ENCODE measurements around the gene GAN.
A peak's percentile ranks its signal among the peaks of the same experiment; 100 is the strongest.

The GAN gene

DNA sequence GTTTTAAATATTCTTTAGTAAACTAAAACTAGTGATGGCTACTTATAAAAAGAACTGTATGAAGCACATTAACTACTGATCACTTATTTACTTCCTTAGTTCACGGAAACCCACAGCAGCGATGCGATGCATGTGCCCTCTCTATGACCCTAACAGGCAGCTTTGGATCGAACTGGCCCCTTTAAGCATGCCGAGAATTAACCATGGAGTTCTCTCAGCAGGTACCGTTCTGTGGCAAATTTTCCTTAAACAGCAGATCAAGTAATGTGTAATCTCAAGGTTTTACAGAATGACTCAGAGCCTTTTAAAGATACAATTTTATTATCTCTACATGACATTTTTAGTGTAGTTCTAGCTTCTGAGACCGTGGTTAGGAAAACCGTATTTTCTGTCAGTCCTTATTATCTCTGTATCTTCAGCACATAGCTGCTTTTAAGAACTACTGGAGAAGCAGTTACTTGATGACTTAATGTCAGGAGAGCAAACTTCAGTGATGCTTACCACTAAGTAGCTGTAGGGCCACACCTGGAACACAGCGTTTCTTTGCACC lies 43.0 kb downstream of the GAN start:
- DNase-seq = no peak

DNA sequence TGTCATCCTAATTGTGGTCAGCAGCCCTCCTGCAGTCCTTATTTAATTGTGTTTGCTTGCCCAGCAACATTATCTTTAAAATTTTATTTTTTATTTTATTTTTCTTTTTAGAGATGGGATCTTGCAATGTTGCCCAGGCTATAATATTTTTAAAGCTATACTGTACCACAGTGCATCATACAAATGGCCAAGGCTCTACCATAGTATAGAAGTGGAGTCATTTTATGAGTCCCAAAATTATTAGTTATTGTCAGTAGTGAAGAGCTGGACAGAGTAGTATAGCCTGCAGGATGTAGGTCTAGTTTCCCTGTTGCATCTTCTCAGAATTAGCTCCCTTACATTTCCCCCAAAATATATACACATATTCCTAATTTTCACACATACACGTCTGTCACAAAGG lies 44.1 kb downstream of the GAN start:
- DNase-seq = no peak

DNA sequence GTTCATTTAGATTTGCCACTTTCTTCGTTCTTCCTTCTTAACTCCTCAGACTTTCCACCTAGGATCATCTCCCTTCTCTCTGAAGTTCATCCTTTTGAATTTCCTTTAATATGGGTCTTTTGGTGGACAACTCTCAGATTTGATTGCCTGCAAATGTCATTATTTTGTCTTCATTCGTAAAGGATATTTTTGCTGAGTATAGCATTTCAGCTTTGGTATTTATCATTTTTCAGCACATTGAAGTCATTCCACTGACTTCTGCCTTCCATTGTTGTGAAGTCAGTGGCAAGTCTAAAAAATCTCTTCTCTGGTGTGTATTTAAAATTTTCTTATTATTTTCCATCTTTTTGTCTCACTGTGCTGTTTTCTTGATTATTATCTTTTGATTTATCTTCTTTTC lies 45.4 kb downstream of the GAN start:
- no peak for DNase-seq

DNA sequence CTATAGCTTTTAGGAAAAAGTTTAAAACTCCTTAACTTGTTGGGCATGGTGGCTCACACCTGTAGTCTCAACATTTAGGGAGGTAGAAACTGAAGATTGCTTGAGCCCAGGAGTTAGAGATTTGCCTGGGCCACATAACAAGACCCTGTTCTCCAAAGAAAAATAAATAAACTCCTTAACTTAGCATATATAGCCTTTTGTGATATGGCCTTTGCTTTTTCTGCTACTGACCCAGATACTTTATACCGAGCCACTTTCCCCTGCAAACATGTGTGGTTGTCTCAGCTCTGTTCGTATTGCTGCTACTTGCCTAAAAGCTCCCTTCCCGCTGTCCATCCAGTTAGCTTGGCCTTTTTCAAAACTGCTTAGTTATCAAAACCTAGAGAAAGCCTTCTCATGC lies 51.0 kb downstream of the GAN start:
- no peak for DNase-seq

DNA sequence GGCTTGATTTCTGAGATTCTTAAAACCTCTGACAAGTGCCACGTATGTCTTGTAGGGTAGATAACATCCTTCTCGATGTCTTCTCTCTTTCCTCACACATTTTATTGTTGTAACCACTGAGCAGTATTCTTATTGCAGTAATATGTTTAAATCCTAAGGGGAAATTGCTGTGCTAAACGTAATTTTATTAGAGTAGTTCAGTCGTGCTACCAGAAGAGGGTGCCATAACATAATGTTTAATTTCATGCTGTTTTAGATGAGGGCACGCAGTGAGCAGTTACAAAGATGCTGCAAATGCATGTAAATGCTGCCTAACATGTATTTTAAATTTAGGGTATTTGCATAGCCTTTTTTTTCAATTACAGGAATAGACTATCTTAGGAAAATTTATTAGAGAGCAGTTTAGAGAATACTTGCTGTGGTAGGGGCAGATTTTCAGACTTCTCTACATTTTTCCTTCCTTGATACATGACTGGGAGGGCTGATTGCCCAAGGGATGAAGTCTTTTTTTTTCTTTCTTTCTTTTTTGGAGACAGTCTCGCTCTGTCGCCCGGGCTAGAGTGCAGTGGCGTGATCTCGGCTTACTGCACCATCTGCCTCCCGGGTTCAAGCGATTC lies 51.7 kb downstream of the GAN start:
- DNase-seq = peak; percentile 41 to 67

DNA sequence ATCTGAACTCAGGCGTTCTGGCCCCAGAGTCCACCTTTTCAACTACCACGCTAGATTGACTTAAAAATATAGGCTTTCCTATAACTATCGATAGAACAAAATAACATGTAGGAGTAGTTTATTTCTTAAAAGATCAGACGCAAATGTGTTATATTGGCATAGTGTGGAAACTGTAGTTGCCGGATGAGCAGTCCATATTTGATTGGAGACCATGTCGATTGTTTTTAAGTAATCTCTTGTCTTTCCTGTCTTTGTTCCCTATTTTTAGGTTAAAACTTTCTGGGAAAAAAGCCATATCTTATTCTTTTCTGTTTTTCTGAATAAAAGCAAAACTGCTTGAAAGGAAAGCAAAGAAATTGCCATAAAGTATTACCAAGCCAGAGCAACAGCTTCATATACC lies 53.1 kb downstream of the GAN start:
- DNase-seq = no peak

DNA sequence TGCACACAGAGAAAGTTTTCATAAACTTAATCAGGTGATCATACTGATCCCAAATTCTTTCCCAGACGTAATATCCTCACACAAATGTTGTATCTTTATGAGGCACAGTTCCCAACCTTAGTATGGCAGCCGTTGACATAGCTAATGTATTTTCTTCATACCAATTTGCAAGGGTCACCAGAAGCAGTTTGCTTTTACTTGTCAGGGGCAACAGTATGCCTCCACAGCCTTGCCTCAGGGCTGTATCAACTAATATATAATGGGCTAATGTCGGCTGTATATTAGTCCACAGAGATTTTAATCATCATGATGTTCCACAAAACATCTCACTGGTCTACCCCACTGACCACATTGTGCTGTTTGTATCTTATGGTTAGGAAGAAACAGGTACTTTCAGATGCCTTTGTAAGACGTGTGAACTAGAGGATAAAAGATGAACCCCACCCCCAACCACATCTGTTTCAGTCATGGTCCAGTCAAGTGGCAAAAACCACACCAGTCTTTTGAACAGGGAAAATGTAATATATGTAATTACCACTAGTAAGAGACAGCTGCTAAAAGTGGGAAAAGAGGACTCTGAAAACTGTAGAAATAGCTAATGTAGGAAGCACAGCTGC lies 55.2 kb downstream of the GAN start:
- no peak for DNase-seq

DNA sequence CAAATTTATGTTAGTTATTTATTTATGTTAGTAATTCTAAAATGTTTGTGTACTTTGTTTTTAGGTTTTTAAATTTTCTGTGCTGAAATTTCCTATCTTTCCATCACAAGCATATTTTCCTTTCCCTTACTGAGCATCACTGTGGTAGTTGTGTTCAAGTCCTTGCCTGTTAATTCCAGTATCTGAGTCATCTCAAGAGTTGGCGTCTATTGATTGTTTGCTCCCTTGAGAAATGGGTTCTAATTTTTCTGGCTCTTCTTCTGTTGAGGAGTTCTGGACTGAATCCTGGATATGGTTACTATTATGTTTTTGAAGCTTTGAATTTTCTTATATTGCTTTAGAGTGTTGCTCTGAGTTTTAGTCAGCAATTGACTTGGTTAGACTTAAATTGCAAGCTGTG lies 56.3 kb downstream of the GAN start:
- DNase-seq = no peak

DNA sequence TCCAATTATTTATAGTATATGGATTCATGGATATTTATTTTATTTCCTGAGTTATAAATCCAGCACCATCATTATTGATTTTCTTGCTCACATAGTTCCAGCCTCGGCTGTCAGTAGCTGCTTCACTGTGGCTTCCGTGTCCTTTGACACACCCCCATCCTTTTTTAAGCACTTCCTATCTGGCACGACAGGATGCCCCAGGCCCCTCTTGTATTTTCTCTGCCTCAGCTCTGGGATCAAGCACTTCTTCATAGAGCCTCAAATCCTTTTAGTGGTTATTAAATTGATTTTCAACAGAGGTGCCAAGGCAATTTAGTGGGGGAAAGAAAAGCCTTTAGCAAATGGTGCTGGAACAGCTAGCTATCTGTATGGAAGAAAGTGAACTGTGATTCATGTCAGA lies 59.8 kb downstream of the GAN start:
- no peak for DNase-seq

DNA sequence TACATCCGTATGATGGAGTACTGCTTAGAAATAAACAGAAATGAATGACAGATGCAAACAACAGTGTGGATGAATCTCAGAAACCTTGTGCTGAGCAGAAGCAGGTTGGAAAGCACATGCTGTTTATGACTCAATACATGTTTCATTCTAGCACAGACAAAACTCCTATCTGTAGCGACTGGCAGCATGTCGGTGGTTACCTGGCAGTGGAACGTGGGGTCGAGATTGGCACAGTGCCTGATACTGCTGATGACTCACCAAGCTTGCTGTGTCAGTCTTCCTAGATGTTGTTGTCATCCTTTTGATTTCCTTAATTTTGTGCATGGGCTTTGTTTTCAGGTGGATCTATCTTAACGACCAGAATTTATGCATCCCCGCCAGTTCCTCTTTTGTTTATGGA lies 62.1 kb downstream of the GAN start:
- DNase-seq = no peak

DNA sequence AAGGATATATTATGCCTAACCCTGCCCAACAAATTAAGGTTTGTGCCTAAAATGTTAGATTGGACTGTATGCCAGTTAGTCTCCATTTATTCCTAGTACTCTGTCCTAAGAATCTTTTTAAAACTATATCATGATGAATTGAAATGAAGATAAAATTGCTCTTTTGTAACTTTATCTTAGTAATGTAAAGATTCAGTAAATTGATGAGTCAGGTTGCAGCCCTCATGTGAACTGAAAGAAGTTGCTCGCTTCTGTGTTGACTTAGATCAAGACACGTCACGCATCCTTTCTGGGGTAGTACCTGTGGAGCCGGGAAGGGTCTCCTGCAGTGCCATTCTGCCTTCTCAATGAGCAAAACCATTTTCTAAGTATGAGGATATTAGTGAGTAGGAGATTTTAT lies 63.3 kb downstream of the GAN start:
- peak in 1 of 2 experiments; percentile 36 for DNase-seq

DNA sequence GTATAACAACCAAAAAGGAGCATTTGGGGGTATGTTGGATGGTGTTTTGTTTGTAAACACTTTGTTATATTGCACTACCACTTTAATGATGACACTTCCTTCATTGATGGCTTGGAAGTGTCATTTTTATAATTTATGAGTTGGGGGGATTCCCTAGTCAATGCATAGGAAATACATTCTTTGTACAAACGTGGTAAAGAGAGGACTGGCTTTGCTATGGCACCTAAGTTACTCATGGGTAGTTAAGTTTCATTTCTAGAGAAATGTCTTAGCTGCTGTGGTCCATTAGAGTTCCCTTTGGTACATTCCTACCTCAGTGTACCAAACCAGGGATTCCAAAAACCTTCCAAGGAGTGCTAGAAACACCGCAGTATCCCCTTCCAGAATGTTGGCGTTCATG lies 66.2 kb downstream of the GAN start:
- DNase-seq = no peak

DNA sequence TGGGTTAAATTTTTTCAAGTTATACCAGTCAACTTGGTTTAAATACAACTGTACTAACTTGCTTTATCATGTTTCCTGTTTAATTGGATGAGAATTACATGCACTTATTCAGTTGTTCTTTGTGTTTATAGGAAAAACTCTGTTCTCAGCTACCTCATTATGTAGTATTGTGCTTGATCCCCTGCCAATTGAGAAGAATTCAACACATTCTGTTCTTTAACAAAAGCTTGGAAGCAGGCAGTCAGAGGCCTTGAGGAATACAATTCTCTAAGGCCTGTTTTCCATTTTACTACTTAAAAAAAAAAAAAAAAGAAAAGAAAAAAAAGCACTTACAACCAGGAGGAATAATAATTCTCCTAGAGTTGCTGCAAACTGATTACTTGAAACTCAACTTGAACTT lies 69.2 kb downstream of the GAN start:
- no peak for DNase-seq

DNA sequence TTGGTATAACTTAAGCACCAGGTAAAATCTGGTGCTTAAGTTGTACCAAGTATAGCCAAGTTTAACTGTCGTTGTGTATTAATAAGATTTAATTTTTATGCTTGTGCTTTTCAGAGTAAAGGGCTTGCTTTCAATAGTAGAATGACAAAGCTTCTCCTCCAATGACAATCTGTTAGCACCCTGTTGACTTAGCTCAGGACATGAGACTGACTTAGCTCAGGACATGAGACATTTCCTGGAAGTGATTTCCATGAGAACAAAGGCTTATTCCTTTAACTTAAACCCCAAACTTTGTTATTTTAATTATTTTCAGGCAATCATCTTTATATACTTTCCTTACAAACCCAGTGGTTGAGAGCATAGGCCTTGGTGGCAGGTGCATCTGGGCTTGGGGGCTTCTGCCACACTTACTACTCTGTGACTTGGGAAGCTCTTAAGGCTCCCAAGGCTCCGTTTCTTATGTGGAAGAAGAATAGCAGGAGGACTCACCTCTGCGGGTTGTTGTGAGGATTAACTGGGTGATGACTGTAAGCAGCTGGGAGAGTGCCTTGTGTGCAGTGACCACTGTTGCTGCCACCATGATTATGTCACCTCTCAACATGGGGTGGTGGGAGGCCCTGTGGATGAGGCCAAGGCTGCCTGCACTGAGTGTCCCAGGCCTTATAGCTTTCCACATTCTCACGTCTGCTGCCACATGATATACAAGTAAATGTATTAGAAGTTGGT lies 70.4 kb downstream of the GAN start:
- DNase-seq = no peak

DNA sequence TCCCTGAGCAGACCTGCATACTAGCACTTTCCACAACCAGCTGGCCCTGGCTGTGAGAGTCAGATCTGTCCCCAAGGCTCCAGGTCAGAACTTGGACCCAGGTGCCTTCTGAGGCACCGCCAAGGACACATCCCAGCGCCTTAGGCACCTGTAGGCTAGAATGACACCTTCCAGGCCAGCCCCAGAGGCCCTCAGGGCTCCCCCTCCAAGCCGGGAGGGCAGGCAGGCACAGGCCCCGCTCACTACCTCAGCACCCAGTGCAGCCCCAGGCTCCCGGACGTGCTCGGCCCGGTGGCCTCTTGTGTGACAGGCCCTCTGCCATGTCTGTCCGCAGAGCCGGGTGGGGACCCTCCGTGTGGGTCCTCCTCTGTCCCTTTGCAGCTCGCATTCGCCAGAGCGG lies 73.6 kb downstream of the GAN start:
- DNase-seq = no peak

DNA sequence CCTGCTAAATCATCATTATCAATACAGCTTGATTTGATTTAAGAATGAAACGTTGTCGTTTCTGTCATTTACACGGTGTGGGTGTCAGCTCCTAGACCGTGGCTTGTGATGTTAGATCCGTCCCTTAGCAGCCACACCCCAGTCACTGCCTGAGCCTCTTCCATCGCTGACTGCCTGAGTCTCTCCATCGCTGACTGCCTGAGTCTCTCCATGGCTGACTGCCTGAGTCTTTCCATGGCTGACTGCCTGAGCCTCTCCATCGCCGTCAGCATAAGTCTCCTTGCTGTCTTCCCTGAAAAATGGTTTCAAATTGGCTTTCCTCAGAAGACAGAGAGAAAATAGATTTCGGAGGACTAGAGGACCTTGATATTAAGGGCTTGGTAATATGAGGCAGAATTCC lies 76.1 kb downstream of the GAN start:
- no peak for DNase-seq

DNA sequence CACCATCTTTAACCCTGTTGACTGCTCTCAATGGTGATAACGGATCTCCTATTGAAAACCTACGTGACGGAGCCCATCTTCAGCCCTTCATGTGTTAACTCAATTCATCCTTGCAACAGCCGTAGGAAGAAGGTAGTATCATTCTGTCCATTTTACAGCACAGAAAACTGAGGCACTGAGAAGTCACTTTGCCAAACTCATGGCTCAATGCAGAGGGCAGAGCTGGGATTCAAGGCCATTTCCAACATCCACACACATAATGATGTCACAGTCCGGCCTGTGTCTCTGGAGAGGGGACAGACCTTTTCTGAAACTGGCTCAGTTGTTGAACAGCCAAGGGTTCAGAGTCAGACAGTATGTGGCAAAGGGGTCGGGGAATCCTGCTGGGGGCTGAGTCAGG lies 77.2 kb downstream of the GAN start:
- DNase-seq = no peak

DNA sequence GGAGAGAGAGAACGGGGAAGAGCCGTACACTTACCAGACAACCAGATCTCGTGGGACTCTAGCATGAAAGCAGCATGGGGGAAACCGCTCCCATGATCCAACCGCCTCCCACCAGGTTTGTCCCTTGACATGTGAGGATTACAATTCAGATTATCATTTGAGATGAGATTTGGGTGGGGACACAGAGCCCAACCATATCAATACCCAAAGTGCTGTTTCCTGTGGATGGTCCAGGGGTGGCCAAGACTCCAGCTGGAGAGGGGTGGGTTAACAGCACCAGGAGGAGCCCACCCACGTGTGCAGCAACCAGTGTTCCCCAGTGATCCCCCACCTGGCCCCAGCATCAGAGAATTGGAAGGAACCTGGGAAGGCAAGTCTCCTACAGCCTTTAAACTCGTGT lies 79.7 kb downstream of the GAN start:
- no peak for DNase-seq

DNA sequence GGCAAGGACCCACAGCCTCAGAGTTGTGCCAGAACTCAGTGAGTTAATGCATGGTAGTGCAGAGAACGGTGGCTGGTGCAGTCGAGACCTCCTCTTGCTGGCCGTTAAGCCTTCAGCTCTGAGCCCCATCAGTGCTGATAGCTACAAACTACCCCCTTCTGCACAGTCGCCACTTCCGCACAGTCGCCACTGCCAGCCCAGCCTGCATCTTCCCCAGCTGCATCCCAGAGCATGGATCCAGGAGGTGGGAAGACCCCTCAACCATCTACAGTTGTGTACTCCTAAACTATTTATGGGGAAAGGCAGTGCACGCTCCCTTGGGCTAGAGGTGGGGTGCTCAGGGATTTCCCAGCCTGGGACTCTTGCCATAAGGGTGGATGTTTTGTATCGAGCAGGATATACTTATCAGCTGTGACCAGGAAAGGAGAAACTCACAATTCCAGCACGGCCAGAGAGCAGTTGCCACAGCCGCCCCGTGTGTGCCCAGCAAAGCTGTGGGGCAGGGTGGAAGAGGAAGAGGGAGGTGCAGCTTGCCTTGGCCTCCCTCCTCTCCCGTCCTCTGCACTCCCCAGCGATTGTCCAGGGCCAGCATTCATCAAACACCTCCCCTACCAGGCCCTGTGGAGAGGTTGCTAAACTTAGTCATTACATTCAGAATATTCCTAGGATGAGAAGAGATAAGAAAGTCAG lies 80.3 kb downstream of the GAN start:
- no peak for DNase-seq

DNA sequence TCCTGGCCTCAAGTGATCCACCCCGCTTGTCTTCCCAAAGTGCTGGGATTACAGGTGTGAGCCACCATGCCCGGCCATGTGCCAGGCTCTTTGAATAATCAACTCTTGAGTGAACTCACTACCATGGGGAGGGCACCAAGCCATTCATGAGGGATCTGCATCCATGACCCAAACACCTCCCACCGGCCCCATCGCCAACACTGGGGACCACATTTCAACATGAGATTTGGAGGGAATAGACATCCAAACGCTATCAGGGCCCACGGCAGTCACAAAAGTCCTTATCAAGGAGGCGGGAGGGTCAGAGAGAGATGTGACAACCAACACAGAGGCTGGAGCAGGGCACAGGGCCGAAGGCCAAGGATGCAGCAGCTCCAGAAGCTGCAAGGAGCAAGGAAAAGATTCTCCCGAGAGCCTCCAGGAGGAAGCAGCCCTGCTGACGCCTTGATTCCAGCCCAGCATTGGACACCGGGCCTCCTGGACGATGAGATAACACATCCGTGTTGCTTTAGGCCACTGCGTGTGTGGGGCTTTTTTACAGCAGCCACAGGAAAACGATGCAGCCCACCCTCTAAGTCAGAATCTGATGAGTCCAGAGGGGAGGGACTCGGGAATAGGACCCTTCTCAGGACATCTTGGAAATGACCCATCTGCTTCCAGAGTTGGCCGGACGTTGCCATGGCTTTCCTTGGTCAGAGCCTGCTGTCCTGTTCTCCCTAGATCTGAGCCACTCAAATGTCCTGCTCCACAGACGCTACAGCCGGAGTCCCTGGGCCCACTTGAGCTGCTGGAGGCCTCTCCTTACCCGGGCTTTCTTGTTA lies 82.5 kb downstream of the GAN start:
- DNase-seq = no peak

DNA sequence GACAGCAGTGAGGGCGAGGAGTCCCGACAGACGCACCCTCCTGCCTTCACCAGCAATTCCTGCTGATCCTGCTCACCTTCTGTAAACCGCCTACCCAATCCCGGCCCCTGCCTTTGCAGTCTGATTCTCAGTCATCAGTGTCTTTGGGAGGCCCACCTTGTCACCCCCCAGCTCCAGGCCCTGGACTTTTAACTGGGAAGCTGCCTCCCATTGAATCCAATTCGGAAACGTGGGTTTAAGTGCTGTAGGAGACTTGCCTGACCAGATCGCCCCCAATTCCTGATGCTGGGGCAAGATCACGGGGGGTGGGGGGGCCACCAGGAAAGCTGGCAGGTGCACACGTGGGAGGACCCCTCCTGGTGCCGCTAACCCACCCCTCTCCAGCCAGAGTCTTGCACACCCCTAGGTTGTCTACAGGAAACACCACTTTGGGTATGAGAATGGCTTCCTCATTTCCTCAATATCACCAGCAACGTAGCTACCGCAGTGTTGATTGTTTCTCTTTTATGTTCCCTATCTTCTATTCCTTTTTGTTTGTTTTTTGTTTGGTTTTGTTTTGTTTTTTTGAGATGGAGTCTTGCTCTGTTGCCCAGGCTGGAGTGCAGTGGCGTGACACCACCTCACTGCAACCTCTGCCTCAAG lies 83.2 kb downstream of the GAN start:
- no peak for DNase-seq

DNA sequence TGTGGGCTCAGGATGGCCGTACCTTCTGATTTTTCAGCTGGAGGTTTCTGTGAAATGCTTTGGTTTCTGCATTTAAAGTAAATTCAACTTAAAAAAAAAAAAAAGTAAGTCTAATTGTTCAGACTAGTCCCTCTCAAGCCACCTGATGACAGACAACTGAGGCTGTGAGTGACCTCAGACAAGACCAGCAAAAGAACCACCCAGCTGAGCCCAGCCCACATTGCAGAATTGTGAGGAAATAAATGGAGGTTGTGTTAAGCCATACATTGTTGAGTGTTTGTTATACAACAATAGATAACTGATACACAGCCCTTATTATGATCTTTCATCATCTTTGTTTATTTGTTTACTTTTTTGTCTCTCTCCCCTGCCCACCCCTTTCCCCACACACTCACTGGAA lies 85.1 kb downstream of the GAN start:
- DNase-seq = no peak
